Esophagus squamous epithelium (tissue), 5 donors: ENCODE measurements around the gene SNX10. TPM values are rescaled to one million over a fixed set of nuclear protein-coding genes. Genes with fewer than 3 reads are reported as not detected.

Experiments
- DNase-seq: peaks from one replicate; lab custom pipeline; 2025; lab: John Stamatoyannopoulos, UW
- H3K27ac ChIP-seq, 4 donors: fragments of 200-600 bp; sonication (generic); one replicate each; pipeline ENCODE4 v1.5.1; 2016 to 2019; ENCODE audit warnings: mild to moderate bottlenecking in 1 of 4
- H3K27me3 ChIP-seq, 4 donors: fragments of 200-600 bp; sonication (generic); 1 replicate in 3 of 4; 2 replicates in 1 of 4; pipeline versions ENCODE4 v1.5.1 to v1.6.0; 2017 to 2021; ENCODE audit warnings: antibody characterized with exemption in 1 of 4
- H3K36me3 ChIP-seq, 3 donors: fragments of 200-600 bp; sonication (generic); one replicate each; pipeline ENCODE4 v1.5.1; 2016 to 2019
- H3K4me1 ChIP-seq, 3 donors: fragments of 200-600 bp; sonication (generic); one replicate each; pipeline ENCODE4 v1.5.1; 2017 to 2019
- H3K4me3 ChIP-seq, 4 donors: fragments of 200-600 bp; sonication (generic); 1 replicate in 3 of 4; 2 replicates in 1 of 4; pipeline ENCODE4 v1.5.1; 2016 to 2019; ENCODE audit warnings: mild to moderate bottlenecking in 2 of 4, moderate library complexity in 1 of 4
- H3K9me3 ChIP-seq, 3 donors: fragments of 200-600 bp; sonication (generic); one replicate each; pipeline ENCODE4 v1.5.1; 2016 to 2019
- CTCF ChIP-seq, 6 experiments: fragments of 450-650 bp in 4 of 6; fragments of 200-600 bp in 2 of 6; sonication (generic) in 2 of 6; IDR thresholded peaks; one replicate each; pipeline ENCODE4 v1.5.1; 2016 to 2019; ENCODE audit warnings: antibody characterized with exemption in 6 of 6, mild to moderate bottlenecking in 4 of 6, moderate library complexity in 4 of 6
- POLR2A ChIP-seq, 4 donors: fragments of 450-650 bp; IDR thresholded peaks; one replicate each; pipeline ENCODE4 v1.6.1; 2017; ENCODE audit warnings: antibody characterized with exemption in 4 of 4, mild to moderate bottlenecking in 4 of 4, moderate library complexity in 3 of 4
- WGBS, 2 donors: methylation state at CpG; one replicate each; pipeline ENCODE4 v1.1.5; 2018; 5-methylcytosine and 5-hydroxymethylcytosine counted together
- intact Hi-C: fragments of 100-400 bp; cut with DNase I; formaldehyde crosslinking; loops from one replicate; pipeline ENCODE4 v1.15.0; 2022
- total RNA-seq, 4 donors: library from RNA; depleted of rRNA; stranded (reverse); fragments of >200 nt; gene quantifications; one replicate each; pipeline ENCODE4 v1.1.0, GENCODE V29; 2016
- donor health status: DM: yes; HTN: yes; CAD: no.

Gene SNX10
- total RNA-seq, 4 donors from 2014 or later = 2.7 to 7.4 (median 3.6) TPM; not detected in 1

- WGBS, 2 donors = 94 to 100% methylated on average over 1 of the region's 1 CpG
- Histone ChIP-seq H3K4me3 (no peak overlapping the region), H3K27me3 (no peaks in the 10 kb centered on the region), H3K36me3 (no peaks in the 10 kb centered on the region), H3K9me3 (no peaks in the 10 kb centered on the region), H3K27ac (no peak overlapping the region), H3K4me1 (no peaks in the 10 kb centered on the region)
- intact Hi-C loops = no loop called here
- TF ChIP-seq CTCF (IDR thresholded peaks at IDR 0.05) (no peak), POLR2A (IDR thresholded peaks at IDR 0.05) (no peak)
- DNase-seq = no peak
Measured at GRCh38 chr7:26423436-26423835, 131.8 kb downstream of the SNX10 start.

Other genes starting within 250 kb of the SNX10 start
- gene NFE2L3, start 139.7 kb upstream of the SNX10 start, total RNA-seq = 1 to 10 TPM; 2.0 to 8.4 (median 5.6) TPM
- 100 to 1,000 TPM; 148 to 256 (median 203) TPM for gene HNRNPA2B1, start 91.1 kb upstream of the SNX10 start, total RNA-seq
- 10 to 100 TPM; 24.6 to 85.3 (median 74.2) TPM for gene CBX3, start 90.1 kb upstream of the SNX10 start, total RNA-seq